HG03066 (cell line): Measurements from ENCODE around the gene HYPK.
"Not testable (repeated sequence)": the region's sequence is repeated elsewhere in the genome, so short reads cannot be mapped to it uniquely, and the experiment has no call there.

Source experiments
- ATAC-seq: cut with Tn5 transposase; IDR thresholded peaks from one replicate; pipeline ENCODE4 v1.9.1; 2021; ENCODE audit warnings: low read depth; ENCODE audit not compliant: unreplicated experiment

The HYPK gene

DNA sequence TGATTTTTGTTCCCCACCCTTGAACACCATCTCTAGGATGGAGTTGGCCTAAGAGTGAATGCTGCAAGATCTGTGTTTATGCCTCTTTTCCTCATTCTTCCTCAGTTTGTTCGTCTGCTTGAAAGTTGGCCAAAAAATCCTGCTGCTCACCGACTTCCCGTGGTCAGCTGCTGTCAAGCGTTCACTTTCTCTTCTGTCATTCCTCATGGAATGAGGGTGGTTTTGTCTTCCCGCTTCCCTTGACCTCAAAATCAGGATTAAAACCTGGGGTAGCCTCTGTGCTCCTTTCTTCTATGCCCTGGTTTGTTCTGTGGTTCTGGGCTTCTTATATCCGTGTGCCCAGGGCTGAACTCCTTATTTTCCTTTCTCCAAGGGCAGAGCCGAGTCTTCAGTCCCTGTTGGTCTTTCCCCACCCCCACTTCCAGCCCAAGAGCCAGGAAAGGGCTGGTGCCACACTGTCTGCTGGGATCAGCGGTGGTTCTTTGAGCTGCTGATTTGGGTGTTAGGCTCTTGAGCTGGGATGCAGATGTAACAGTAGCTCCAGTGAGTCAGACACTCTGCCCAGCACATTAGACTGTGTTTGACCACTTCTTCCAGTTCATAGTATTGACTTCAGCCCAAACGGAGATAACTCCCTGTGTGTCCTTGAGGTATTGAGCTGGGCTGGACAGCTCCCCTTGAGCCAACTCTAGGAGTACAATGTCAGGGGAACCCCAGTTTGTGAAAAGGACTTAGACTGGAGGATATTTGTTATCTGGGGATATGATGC is 5.9 kb upstream of the HYPK start:
- ATAC-seq, result no peak

DNA sequence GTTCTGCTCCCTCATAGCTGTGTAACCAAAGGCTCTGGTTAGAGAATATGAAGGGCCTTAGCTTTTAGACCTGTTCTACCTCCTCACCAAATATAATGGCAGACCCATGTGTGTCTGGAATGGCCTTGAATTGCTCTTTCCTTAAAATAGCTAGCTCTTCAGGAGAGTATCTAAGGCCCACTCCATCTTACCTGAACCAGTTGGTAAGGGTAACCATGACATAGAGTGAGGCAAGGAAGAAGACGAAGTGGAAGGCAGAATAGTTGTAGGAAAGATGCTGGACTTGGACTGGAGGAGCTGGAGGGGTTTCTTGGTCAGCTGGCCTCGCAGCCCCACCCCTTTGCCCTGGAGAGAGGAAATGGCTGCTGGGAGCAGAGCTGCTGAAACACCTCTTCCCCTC is 5.2 kb upstream of the HYPK start:
- no peak for ATAC-seq

DNA sequence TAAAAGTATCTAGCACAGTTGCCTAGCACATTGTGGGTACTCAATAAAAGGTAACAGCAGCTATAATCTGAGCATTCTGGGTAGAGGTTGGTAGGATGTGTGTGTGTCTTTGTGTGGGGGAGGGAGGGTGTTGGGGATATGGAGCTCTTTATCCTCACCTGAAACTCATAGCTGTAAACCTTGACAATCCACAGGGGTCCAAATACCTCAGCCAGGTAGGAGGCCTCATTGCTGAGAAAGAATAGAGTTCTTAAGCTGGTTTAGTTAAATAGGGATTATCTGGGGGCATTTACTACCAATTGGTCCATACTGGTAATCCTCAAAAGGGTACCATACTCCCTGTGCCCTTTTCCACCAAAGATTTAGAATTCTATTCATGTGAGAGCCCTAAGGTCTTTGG is 4.4 kb upstream of the HYPK start:
- ATAC-seq, result no peak

DNA sequence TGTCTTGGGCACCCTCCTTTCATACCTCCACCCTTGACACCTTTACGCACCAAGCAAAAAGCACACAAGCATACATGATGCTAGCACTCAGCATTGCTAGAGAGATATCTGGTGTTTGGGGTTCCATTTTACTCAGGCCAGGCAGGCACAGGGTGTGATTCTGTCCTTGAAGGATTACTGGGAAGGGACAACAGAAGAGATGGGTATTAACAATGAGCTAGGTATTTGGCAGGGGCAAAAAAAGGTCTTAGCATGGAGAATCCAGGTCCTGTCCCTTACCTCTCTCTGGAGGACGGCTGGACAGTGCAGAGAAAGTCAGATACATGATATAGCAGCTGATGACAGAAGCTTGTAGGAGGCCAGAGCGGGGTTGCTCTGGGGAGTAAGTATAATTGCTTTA is 3.8 kb upstream of the HYPK start:
- no peak for ATAC-seq

DNA sequence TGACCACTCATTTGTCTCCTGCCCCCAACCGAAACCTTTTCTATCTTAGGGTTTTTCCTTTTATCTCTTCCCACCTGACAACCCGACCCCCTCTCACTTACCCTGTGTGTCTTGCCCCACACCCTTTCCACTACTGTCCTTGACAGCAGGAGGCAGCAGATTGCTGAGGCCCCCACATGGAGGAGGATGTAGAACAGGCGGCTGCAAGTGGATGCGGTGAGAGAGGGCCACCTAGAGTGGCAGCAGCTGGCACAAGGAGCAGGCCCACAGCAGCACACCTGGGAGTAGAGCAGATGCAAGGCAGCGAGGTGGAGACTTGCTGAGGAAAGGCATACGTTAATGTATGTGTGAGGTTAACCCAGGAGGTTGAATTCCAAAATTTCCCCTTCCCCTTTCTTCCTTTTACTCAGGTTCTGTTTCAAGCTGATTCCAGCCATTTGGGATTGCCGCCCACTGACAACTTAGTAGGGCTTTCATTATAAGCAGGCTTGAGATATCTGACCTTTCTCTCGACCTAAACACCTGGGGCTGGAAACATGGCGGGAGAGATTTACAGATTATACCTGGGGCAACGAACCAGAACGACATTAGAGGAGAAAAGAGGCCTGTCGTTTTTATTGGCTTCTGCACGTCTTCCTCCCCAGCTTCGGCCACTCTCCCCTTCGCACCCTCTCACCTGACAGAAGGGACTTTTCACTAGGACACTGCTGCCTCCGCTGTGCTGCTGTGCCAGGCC is 1.0 kb upstream of the HYPK start:
- ATAC-seq, result no peak

DNA sequence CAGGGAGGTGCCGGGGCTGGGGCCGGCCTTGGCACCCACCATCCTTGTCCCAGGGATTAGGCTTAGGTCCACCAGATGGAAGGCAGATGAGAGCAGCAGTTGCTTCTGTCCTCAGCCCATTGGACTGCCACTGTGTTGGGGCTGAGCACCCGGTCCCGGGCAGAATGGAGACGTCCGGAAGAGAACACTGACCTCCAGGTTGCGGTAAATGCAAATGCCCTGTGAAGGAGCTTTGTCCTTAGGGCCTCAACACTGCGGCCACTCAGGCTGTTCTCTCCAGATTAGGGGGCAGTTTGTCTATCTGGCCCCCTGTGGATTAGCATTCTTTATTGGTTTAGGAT is 484 bp upstream of the HYPK start, which contains the start of gene SERINC4:
SERINC4 (minus strand) TSS at position 276 of the 341 bp plus-strand sequence; CDS start at position 42, 234 bp downstream.
- no peak for ATAC-seq

DNA sequence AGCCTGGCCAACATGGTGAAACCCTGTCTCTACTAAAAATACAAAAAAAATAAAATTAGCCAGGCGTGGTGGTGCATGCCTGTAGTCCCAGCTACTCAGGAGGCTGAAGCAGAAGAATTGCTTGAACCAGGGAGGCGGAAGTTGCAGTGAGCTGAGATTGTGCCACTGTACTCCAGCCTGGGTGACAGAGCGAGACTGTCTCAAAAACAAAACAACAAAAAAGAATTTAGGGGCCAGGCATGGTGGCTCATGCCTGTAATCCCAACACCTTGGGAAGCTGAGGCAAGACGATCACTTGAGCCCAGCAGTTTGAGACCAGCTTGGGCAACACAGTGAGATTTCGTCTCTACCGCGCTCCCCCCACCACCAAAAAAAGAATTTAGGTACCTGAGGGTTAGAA is 2.3 kb downstream of the HYPK start:
- ATAC-seq, result not testable (repeated sequence)

DNA sequence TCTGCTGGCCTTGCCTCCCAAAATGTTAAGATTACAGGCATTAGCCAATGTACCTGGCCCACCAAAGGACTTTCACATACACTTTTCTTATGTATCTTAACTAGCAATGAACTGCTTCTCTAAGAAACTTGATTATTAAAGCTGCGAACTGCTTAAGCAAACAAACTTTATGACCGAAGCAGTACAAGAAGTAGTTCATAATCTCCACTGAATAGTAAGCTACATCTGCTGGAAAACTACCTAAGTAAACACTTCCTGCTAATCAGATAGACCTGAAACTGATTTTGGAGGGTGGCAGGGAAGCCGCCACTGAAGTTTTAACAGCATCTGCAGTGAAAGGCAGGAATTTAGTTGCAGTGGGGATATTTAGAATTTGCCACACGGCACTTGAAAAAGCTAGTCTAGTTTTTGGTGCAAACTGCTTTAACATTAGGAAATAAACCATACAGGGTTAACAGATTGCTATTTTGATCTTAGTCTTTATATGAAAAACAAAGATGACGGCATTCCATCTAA is 8.1 kb downstream of the HYPK start:
- ATAC-seq, result no peak

DNA sequence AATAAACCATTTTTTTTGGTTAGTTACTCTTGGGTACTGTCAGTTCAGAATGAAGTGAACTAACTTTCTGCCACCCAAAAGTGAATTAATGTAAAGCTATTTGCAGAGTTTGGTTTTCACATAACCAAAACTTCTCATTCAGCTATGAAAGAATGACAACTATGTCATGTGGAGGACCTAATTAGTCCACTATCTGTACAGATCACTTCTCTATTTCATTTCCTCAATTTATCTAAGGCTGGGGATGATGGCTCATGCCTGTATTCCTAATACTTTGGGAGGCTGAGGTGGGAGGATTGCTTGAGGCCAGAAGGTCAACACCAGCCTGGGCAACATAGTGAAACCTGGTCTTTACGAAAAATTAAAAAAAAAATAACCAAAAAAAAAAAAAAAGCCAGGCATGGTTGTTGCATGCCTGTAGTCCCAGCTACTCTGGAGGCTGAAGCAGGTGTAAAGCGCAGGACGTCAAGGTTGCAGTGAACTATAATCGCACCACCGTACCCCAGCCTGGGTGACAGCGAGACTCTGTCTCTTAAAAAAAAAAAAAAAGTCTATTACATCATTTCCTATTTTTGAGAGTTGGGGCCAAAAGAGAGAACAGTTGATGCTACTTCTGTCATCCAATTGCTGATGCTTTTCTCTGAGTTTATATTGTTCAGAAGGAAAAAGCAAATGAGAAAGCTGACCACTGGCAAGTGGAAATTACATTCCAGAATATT is 8.7 kb downstream of the HYPK start:
- peak; percentile 81 for ATAC-seq

DNA sequence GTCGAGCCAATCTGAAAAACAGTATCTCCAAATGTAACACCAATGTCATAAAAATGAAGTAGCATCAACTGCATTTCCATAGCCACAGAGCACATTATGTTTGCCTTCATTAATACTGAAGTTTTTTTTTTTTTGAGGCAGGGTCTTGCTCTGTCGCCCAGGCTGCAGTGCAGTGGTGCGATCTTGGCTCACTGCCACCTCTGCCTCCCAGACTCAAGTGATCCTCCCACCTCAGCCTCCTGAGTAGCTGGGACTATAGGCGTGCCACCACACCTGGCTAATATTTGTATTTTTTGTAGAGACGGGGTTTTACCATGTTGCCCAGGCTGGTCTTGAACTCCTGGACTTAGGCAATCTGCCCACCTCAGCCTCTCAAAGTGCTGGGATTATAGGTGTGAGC is 14.7 kb downstream of the HYPK start:
- ATAC-seq, result not testable (repeated sequence)

DNA sequence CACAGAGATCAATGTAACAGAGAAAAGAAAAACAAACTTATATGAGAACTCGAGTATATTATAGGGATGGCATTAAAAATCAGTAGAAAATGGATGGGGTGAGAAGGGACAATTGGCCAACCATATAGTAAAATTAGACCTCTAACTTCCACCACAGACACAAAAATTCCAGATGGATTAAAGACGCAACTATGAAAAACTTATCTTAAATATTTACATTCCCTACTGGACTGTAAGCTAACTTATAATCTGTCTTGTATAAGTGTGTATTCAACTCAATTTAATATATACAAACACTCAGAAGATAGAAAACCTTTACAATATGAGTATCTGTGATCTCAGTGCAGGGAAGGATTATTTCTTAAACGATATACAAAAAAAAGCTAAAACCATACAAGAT is 21.1 kb downstream of the HYPK start:
- ATAC-seq, result no peak

DNA sequence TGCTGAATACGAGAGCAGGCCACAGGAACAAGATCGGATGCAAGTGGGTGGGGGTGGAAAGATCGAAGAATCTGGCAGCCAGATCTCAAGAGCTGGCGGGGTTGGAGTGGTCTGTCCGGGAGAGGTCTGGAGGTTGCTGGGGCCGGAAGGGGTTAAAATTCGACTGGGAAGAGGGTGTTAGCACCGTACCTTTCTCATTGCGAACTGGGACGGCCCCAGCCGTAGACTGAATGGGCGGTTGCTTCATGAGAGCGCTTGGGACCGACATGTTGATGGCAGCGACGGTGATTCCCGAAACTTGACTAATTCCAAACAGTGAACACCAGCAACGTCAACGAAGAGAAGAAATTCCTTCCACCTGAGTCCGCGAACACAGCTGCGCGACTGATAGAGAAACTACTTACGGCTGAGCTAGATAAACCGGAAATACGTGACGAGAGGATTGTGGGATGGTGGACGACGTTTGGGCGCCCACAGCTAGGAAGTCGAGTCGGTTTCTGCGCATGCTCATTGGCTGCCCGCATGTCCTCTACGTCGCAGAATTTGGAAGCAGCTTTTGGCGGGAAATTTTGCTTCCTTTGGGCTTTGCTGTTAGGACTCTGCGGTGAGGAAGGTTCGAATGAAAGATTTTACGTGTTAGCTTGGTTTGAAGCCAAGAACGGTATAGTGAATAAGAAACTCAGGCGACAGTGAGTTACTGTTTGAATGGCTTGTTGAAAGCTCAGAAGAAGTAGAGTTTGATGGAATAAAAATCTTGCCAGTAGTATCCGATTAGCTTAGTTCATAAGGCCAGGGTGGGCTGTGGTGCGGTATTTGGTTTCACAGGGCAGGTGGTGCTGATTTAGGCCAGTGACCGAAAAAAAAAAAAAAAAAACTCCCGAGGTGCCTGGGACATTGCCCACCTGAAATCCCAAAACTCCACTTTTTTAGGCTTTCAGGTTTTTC is 24.2 kb downstream of the HYPK start, which contains the start of gene MFAP1:
MFAP1 (minus strand) TSS at position 389 of the 945 bp plus-strand sequence; CDS start at position 268, 121 bp downstream.
- peak; percentile 76 for ATAC-seq

DNA sequence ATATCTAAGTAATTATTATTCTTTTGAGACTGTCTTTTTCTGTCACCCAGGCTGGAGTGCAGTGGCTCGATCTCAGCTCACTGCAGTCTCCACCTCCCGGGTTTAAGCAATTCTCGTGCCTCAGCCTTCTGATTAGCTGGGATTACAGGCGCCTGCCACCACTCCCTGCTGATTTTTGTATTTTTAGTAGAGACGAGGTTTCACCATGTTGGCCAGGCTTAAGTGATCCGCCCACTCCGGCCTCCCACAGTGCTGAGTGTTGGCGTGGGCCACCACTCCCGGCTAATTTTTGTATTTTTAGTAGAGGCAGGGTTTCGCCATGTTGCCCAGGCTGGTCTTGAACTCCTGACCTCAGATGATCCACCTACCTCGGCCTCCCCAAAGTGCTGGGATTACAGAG is 24.9 kb downstream of the HYPK start:
- not testable (repeated sequence) for ATAC-seq

DNA sequence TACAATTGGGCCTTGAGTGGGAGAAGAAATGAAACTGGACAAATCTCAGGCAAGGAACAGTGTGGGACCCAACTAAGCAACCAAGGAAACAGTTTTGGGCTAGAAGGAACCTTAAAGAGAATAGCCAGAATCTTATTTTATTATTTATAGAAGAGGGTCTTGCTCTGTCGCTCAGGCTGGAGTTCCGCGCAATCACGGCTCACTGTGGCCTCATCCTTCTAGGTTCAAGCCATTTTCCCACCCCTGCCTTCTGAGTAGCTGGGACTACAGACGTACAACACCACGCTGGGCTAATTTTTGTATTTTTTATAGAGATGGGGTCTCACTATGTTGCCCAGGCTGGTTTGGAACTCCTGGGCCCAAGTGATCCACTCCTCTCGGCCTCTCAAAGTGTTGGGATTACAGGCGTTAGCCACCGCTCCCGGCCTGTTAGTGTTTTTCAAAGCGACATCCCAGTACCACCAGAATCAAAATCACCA is 25.7 kb downstream of the HYPK start:
- ATAC-seq, result no peak

DNA sequence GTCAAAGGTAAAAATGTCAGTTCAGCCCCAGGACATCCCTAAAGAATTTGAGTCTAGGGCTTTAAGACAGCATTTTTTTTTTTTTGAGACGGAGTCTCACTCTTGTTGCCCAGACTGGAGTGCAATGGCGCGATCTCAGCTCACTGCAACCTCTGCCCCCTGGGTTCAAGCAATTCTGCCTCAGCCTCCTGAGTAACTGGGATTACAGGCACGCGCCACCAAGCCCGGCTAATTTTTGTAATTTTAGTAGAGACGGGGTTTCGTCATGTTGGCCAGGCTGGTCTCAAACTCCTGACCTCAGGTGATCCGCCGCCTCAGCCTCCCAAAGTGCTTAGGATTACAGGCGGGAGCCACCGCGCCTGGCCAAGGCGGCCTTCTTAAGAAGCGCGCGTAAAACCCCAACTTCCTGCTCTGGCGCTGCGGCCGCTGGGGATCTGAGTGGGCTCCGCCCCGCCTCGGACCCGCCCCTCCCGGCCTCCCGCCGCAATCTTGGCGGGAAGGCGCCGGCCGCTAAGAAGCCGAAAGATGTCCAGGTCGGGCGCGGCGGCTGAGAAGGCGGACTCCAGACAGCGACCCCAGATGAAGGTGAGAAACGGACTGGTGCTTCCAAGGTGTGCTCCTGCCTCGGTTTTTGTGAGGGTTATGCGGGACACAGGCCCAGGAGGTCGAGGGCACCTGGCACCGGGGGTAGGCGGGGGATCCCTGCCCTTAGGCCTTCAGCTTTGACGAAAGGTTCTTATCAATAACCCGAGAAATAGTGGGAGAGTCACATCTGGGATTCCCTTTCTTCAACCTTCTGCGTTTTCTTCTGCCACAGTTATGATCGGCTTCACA is 26.3 kb downstream of the HYPK start, which contains the start of gene WDR76:
WDR76 (plus strand) TSS at position 495 of the 834 bp plus-strand sequence; CDS start at position 526, 31 bp downstream.
- peak; percentile 51 for ATAC-seq

DNA sequence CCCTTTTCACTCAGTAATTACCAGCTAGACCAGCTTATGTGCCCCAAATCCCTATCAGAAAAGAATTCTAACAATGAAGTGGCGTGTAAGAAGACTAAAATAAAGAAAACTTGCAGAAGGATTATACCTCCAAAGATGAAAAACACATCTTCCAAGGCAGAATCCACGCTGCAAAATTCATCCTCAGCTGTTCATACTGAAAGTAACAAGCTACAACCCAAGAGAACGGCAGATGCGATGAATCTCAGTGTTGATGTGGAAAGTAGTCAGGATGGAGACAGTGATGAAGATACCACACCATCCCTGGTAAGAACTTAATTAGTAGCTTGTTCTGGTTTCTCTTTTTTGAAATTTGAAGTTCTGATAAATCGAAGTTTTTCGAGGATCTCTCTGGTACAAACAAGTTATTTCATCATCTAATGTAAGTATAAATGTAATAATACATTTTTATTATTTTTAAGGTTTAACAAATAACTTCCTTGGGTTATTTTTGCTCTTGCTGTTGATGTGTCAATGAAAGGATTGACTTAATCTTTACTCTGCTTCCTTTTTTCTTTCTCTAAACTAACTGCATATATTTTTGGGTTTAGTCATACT is 27.8 kb downstream of the HYPK start:
- no peak for ATAC-seq

DNA sequence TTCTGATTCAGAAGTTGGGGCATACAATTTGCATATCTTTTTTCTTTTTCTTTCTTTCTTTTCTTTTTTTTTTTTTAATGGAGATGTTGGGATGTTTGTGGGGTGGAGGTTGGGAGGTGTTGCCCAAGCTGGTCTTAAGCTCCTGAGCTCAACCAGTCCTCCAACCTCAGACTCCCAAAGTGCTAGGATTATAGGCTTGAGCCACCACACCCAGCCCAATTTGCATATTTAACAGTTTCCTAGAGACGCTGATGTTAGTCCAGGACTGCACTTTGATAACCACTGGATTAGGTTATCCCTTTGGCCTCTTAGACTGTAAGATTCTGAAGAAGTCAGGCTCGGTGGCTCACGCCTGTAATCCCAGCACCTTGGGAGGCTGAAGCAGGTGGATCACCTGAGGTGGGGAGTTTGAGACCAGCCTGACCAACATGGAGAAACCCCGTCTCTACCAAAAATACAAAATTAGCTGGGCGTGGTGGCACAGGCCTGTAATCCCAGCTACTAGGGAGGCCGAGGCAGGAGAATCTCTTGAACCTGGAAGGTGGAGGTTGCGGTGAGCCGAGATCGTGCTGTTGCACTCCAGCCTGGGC is 29.6 kb downstream of the HYPK start:
- ATAC-seq, result not testable (repeated sequence)

DNA sequence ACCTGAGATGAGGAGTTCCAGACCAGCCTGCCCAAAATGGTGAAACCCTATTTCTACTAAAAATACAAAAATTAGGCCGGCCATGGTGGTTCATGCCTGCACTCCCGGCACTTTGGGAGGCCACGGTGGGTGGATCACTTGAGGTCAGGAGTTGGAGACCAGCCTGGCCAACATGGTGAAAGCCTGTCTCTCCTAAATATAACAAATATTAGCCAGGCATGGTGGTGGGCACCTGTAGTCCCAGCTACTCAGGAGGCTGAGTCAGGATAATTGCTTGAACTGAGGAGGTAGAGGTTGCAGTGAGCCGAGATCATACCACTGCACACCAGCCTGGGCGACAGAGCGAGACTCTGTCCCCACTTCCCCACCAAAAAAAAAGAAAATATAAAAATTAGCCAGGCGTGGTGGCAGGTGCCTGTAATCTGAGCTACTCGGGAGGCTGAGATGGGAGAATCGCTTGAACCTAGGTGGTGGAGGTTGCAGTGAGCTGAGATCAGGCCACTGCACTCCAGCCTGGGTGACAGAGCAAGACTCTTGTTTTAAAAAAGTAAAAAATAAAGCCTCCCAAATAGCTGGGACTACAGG is 30.4 kb downstream of the HYPK start:
- ATAC-seq, result not testable (repeated sequence)
